A673 (cell line): ENCODE measurements around the gene CRHR1. TPM values are rescaled to one million over a fixed set of nuclear protein-coding genes. Genes with fewer than 3 reads are reported as not detected.

Experiments used
- BruUV-seq: library from RNA; stranded (reverse); fragments of 400-500 nt; replicated peaks from 2 replicates; lab custom pipeline; 2021; lab: Mats Ljungman, UMichigan
- CTCF ChIA-PET: fragments of 300-600 bp; sonication (Branson Sonifier 250); formaldehyde crosslinking; loops from one replicate; lab custom pipeline; 2022; ENCODE audit warnings: antibody characterized with exemption; lab: Charles Lee
- POLR2A ChIA-PET: fragments of 300-600 bp; sonication (Branson Sonifier 250); formaldehyde crosslinking; loops from one replicate; lab custom pipeline; 2022; ENCODE audit warnings: antibody characterized with exemption; ENCODE audit not compliant: low non-redundant PET; lab: Charles Lee
- DNase-seq: peaks from one replicate; pipeline ENCODE4 v3.0.0-alpha.2; 2015; ENCODE audit warnings: low spot score
- H3K27ac ChIP-seq: fragments of 200-600 bp; sonication (generic); 2 replicates; pipeline ENCODE4 v1.5.1; 2016; ENCODE audit warnings: mixed run types, low read depth, mild to moderate bottlenecking, mixed read lengths, antibody characterized with exemption, low read length; ENCODE audit not compliant: poor library complexity, severe bottlenecking
- H3K27me3 ChIP-seq: fragments of 200-600 bp; sonication (generic); replicated peaks from 2 replicates; pipeline ENCODE4 v1.6.1; 2017; ENCODE audit warnings: mixed run types, low read depth, mild to moderate bottlenecking, mixed read lengths, antibody characterized with exemption, low read length; ENCODE audit not compliant: insufficient read depth, poor library complexity
- H3K36me3 ChIP-seq: fragments of 200-600 bp; sonication (generic); 2 replicates; pipeline ENCODE4 v1.6.1; 2016; ENCODE audit warnings: mixed run types, mild to moderate bottlenecking, mixed read lengths, antibody characterized with exemption, low read length; ENCODE audit not compliant: insufficient read depth, poor library complexity, severe bottlenecking
- H3K4me1 ChIP-seq: fragments of 200-600 bp; sonication (generic); 2 replicates; pipeline ENCODE4 v1.6.1; 2017; ENCODE audit warnings: mixed run types, mild to moderate bottlenecking, mixed read lengths, antibody characterized with exemption, low read length; ENCODE audit not compliant: insufficient read depth, poor library complexity, severe bottlenecking
- H3K4me3 ChIP-seq: fragments of 200-600 bp; sonication (generic); 2 replicates; pipeline ENCODE4 v1.5.1; 2016; ENCODE audit warnings: low read depth, mixed run types, mild to moderate bottlenecking, mixed read lengths, low read length; ENCODE audit not compliant: poor library complexity, severe bottlenecking
- H3K9me3 ChIP-seq: fragments of 200-600 bp; sonication (generic); 2 replicates; pipeline ENCODE4 v1.6.1; 2016; ENCODE audit warnings: mixed run types, low read depth, mild to moderate bottlenecking, mixed read lengths, antibody characterized with exemption, low read length; ENCODE audit not compliant: poor library complexity, severe bottlenecking
- CTCF ChIP-seq: fragments of 300-800, 200-600 bp; sonication (generic); conservative IDR thresholded peaks from 2 replicates; pipeline ENCODE4 v1.5.1; 2017; ENCODE audit warnings: low read depth, mild to moderate bottlenecking, antibody characterized with exemption, low read length, moderate library complexity, mixed read lengths
- EZH2 ChIP-seq: fragments of 200-600 bp; sonication (generic); IDR thresholded peaks from 2 replicates; pipeline ENCODE4 v1.6.1; 2017; ENCODE audit warnings: borderline replicate concordance, low read depth, mild to moderate bottlenecking, mixed read lengths, antibody characterized with exemption, low read length; ENCODE audit not compliant: poor library complexity, severe bottlenecking
- intact Hi-C: fragments of 100-400 bp; cut with micrococcal nuclease; formaldehyde crosslinking; loops from one replicate; pipeline ENCODE4 v1.10.0; 2022; ENCODE audit not compliant: unreplicated experiment
- total RNA-seq: library from RNA; stranded (reverse); gene quantifications from 2 replicates; pipeline ENCODE4 v1.2.3, GENCODE V29; 2021

CRHR1 gene
- total RNA-seq, 1 experiment from 2014 or later = not detected

- ChIA-PET CTCF (no interaction called here), POLR2A (no interaction called here)
- Histone ChIP-seq H3K4me1 (no peaks in the 10 kb centered on the region), H3K9me3 (no peaks in the 10 kb centered on the region), H3K27me3 (no peaks in the 10 kb centered on the region), H3K36me3 (no peaks in the 10 kb centered on the region), H3K4me3 (no peak within 1 kb of the TSS), H3K27ac (no peak within 1 kb of the TSS)
- TF ChIP-seq EZH2 (no peak), CTCF (no peak)
- intact Hi-C loops = no loop called here
- no TSS peak for BruUV-seq
- no peak for DNase-seq
Observed at GRCh38 chr17:45844695-45845375, 60.7 kb downstream of the CRHR1 start, which contains the start of gene SPPL2C. SPPL2C (plus strand) TSS chr17:45844881; CDS start chr17:45844907, 26 bp downstream.

DNA sequence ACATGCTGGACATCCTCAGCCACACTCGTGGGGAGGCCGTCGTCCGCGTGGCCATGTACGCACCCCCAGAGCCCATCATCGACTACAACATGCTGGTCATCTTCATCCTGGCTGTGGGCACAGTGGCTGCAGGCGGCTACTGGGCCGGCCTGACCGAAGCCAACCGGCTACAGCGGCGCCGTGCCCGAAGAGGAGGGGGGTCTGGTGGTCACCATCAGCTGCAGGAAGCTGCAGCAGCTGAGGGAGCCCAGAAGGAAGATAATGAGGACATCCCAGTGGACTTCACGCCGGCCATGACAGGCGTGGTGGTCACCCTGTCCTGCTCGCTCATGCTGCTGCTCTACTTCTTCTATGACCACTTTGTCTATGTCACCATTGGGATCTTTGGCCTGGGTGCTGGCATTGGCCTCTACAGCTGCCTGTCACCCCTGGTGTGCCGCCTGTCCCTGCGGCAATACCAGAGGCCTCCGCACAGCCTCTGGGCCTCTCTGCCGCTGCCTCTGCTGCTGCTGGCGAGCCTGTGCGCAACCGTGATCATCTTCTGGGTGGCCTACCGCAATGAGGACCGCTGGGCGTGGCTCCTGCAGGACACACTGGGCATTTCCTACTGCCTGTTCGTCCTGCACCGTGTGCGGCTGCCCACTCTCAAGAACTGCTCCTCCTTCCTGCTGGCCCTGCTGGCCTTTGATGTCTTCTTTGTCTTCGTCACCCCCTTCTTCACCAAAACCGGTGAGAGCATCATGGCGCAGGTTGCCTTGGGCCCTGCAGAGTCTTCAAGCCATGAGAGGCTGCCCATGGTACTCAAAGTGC lies 61.5 kb downstream of the CRHR1 start:
- no TSS peak for BruUV-seq

DNA sequence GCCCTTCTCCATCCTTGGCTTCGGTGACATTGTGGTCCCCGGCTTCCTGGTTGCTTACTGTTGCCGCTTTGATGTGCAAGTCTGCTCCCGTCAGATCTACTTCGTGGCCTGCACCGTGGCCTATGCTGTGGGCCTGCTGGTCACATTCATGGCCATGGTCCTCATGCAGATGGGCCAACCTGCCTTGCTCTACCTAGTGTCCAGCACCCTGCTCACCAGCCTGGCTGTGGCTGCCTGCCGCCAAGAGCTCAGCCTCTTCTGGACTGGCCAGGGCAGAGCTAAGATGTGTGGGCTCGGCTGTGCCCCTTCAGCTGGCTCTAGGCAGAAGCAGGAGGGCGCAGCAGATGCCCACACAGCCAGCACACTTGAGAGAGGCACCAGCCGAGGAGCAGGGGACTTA lies 62.1 kb downstream of the CRHR1 start:
- Histone ChIP-seq H3K9me3 (no peaks in the 10 kb centered on the region), H3K27ac (no peak overlapping the region), H3K4me1 (no peaks in the 10 kb centered on the region), H3K4me3 (no peak overlapping the region), H3K27me3 (no peaks in the 10 kb centered on the region), H3K36me3 (no peaks in the 10 kb centered on the region)
- TF ChIP-seq CTCF (no peak), EZH2 (no peak)
- ChIA-PET POLR2A (no interaction called here), CTCF (no interaction called here)
- no TSS peak for BruUV-seq
- no peak for DNase-seq
- intact Hi-C loops = no loop called here

More for the DNA sequence above, 61.5 kb downstream of the CRHR1 start:
- no peaks in the 10 kb centered on the region for H3K4me1 ChIP-seq
- intact Hi-C loops = no loop called here
- ChIA-PET CTCF (no interaction called here), POLR2A (no interaction called here)
- no peaks in the 10 kb centered on the region for H3K9me3 ChIP-seq
- no peak overlapping the region for H3K27ac ChIP-seq
- no peak for TF ChIP-seq EZH2
- no peak for TF ChIP-seq CTCF
- H3K4me3 ChIP-seq = no peak overlapping the region
- no peak for DNase-seq
- H3K27me3 ChIP-seq = no peaks in the 10 kb centered on the region
- no peaks in the 10 kb centered on the region for H3K36me3 ChIP-seq
